Body of pancreas (tissue), 4 donors: ENCODE data around the gene FERMT2.

Source experiments
- POLR2A ChIP-seq, 3 donors: fragments of 450-650 bp; IDR thresholded peaks; one replicate each; pipeline ENCODE4 v1.6.1; 2016; ENCODE audit warnings: antibody characterized with exemption in 3 of 3, mild to moderate bottlenecking in 2 of 3
- TF ChIP-seq, protein P1 (sequence below), 7 experiments: fragments of 450-650 bp in 4 of 7; fragments of 200-600 bp in 3 of 7; sonication (generic) in 3 of 7; IDR thresholded peaks; one replicate each; pipeline ENCODE4 v1.5.1; 2016 to 2019; ENCODE audit warnings: antibody characterized with exemption in 7 of 7

DNA sequence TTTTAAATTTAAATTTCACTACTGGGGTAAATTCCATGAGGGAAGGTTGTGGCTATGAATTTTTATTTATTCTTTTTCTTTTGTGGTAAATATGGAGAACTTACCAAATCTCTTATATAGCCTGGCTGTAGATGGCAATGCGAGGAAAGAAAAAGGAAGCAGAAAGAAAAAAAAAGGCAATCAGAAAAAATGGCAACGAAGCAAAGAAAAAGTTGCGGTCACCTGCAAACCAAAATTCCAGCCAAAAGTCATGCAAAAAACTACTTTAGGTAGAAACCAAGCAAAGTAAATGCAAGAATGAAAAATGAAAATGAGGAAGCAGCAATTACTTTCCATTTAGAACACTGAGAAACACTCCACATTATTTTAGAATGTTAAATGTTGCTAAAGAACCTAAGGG is 89.9 kb downstream of the FERMT2 start:
- no peak for TF ChIP-seq POLR2A (IDR thresholded peaks at IDR 0.05)
- TF ChIP-seq, protein P1, sequence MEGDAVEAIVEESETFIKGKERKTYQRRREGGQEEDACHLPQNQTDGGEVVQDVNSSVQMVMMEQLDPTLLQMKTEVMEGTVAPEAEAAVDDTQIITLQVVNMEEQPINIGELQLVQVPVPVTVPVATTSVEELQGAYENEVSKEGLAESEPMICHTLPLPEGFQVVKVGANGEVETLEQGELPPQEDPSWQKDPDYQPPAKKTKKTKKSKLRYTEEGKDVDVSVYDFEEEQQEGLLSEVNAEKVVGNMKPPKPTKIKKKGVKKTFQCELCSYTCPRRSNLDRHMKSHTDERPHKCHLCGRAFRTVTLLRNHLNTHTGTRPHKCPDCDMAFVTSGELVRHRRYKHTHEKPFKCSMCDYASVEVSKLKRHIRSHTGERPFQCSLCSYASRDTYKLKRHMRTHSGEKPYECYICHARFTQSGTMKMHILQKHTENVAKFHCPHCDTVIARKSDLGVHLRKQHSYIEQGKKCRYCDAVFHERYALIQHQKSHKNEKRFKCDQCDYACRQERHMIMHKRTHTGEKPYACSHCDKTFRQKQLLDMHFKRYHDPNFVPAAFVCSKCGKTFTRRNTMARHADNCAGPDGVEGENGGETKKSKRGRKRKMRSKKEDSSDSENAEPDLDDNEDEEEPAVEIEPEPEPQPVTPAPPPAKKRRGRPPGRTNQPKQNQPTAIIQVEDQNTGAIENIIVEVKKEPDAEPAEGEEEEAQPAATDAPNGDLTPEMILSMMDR (IDR thresholded peaks at IDR 0.05), result no peak
